GM12878 (cell line): ENCODE data around the gene C5orf34. TPM values are rescaled to one million over a fixed set of nuclear protein-coding genes. Genes with fewer than 3 reads are reported as not detected.

ENCODE experiments used
- BHLHE40 ChIP-seq, 2 experiments: fragments of 450-650 bp in 1 of 2; IDR thresholded peaks; 2 replicates each; pipeline ENCODE4 v1.6.1; 2011 to 2017; ENCODE audit warnings: low read depth in 2 of 2, borderline replicate concordance in 1 of 2, improper control_type of control experiment in 1 of 2, low read length in 1 of 2, mild to moderate bottlenecking in 1 of 2
- CEBPB ChIP-seq, 2 experiments: fragments of 150-350 bp in 1 of 2; IDR thresholded peaks; 2 replicates each; pipeline ENCODE4 v1.6.1; 2012 to 2014; ENCODE audit warnings: low read depth in 2 of 2, low read length in 2 of 2, borderline replicate concordance in 1 of 2, inconsistent platforms in 1 of 2
- CEBPZ ChIP-seq: fragments of 150-350 bp; IDR thresholded peaks from 2 replicates; pipeline ENCODE4 v1.6.1; 2016; ENCODE audit warnings: low read depth, low read length
- CHD1 ChIP-seq: IDR thresholded peaks from 2 replicates; pipeline ENCODE4 v1.6.1; 2012; ENCODE audit warnings: low read depth, low read length, improper control_type of control experiment
- CHD4 ChIP-seq: fragments of 200-600 bp; sonication (generic); IDR thresholded peaks from 2 replicates; pipeline ENCODE4 v1.6.1; 2016; ENCODE audit warnings: mild to moderate bottlenecking
- DPF2 ChIP-seq: fragments of 450-650 bp; IDR thresholded peaks from 2 replicates; pipeline ENCODE4 v1.6.1; 2017; ENCODE audit warnings: mild to moderate bottlenecking
- FOXK2 ChIP-seq: fragments of 450-650 bp; IDR thresholded peaks from 2 replicates; pipeline ENCODE4 v1.6.1; 2017; ENCODE audit warnings: mild to moderate bottlenecking, moderate library complexity
- HSF1 ChIP-seq: fragments of 150-350 bp; IDR thresholded peaks from 2 replicates; pipeline ENCODE4 v1.6.1; 2014; ENCODE audit warnings: mild to moderate bottlenecking, low read depth, low read length
- IRF3 ChIP-seq: fragments of 450-650 bp; IDR thresholded peaks from 2 replicates; pipeline ENCODE4 v1.6.1; 2014; ENCODE audit warnings: mild to moderate bottlenecking
- NFIC ChIP-seq: IDR thresholded peaks from 2 replicates; pipeline ENCODE4 v1.6.1; 2012; ENCODE audit warnings: low read depth, mild to moderate bottlenecking, inconsistent platforms, low read length, moderate library complexity
- NFYB ChIP-seq: IDR thresholded peaks from 2 replicates; pipeline ENCODE4 v1.6.1; 2011; ENCODE audit warnings: low read depth, mild to moderate bottlenecking, low read length, improper control_type of control experiment, moderate library complexity; ENCODE audit not compliant: insufficient read depth
- NKRF ChIP-seq: fragments of 450-650 bp; conservative IDR thresholded peaks from 2 replicates; pipeline ENCODE4 v1.6.1; 2017; ENCODE audit warnings: mild to moderate bottlenecking, moderate library complexity
- PML ChIP-seq: IDR thresholded peaks from 2 replicates; pipeline ENCODE4 v1.6.1; 2012; ENCODE audit warnings: low read length, inconsistent platforms
- POLR2A ChIP-seq: IDR thresholded peaks from 2 replicates; pipeline ENCODE4 v1.6.1; 2011; ENCODE audit warnings: low read depth, mild to moderate bottlenecking, low read length
- SIN3A ChIP-seq: IDR thresholded peaks from 2 replicates; pipeline ENCODE4 v1.6.1; 2012; ENCODE audit warnings: low read depth, low read length, improper control_type of control experiment
- SREBF1 ChIP-seq: IDR thresholded peaks from 2 replicates; pipeline ENCODE4 v1.6.1; 2012; ENCODE audit warnings: mild to moderate bottlenecking, low read length
- TCF3 ChIP-seq: IDR thresholded peaks from 2 replicates; pipeline ENCODE4 v1.6.1; 2012; ENCODE audit warnings: low read depth, mild to moderate bottlenecking, low read length, borderline replicate concordance; ENCODE audit not compliant: insufficient read depth
- TCF7 ChIP-seq: IDR thresholded peaks from 2 replicates; pipeline ENCODE4 v1.6.1; 2014; ENCODE audit warnings: antibody characterized with exemption, borderline replicate concordance
- USF1 ChIP-seq: IDR thresholded peaks from 2 replicates; pipeline ENCODE4 v1.6.1; 2011; ENCODE audit warnings: borderline replicate concordance, low read depth, mild to moderate bottlenecking, moderate library complexity, mixed read lengths, low read length; ENCODE audit not compliant: insufficient read depth; ENCODE audit errors: extremely low read length
- YY1 ChIP-seq: IDR thresholded peaks from 2 replicates; pipeline ENCODE4 v1.6.1; 2011; ENCODE audit warnings: low read depth, mild to moderate bottlenecking, low read length
- ZBED1 ChIP-seq: IDR thresholded peaks from 2 replicates; pipeline ENCODE4 v1.6.1; 2016; ENCODE audit warnings: borderline replicate concordance
- ZNF274 ChIP-seq: IDR thresholded peaks from one replicate; pipeline ENCODE4 v1.8.0; 2011; ENCODE audit not compliant: insufficient read length, insufficient read depth
- polyA plus RNA-seq, 11 experiments: library from polyadenylated mRNA; depleted of rRNA in 4 of 11; unstranded in 6 of 11; stranded (reverse) in 5 of 11; fragments of >200 nt; fragmentation: Nextera tagmentation in 4 of 11; fragmentation: Illumina TruSeq in 1 of 11; extraction: Ambion mirVana in 4 of 11; extraction: Trizol in 1 of 11; gene quantifications; 1 replicate in 1 of 11; 2 replicates in 10 of 11; pipeline versions ENCODE4 v1.2.1 to v1.2.3, GENCODE V29; 2011 to 2016; ENCODE audit warnings: inconsistent platforms in 2 of 11, missing spikeins in 2 of 11, low read depth in 1 of 11
- total RNA-seq, 4 experiments: library from RNA; depleted of rRNA in 3 of 4; stranded (reverse); fragments of >200 nt in 3 of 4; fragmentation: Illumina TruSeq in 1 of 4; extraction: Trizol in 1 of 4; gene quantifications; 2 replicates each; pipeline versions ENCODE4 v1.2.1 to v1.2.3, GENCODE V29; 2013 to 2021

Gene C5orf34
- total and polyA plus RNA-seq, 10 of the 15 experiments (the other 5 are each of a cell fraction or from before 2014, with no cell fraction given) = 6.1 to 15.1 (median 10.0) TPM

GRCh38 chr5:43483298-43484105, 31.4 kb downstream of the C5orf34 start, which contains the start of gene TMEM267 (continued):
- peak; percentile 93 for TF ChIP-seq PML
- no peak for TF ChIP-seq CHD4
- peak; percentile 66 for TF ChIP-seq YY1
- peak; percentile 60; the same call in 1 of the 2 replicates for TF ChIP-seq NKRF
- no peak; a peak in 1 of 4 replicates for TF ChIP-seq CEBPB (IDR thresholded peaks at IDR 0.05; ENCODE audit: borderline replicate concordance in 1 of 2, low read depth in 2 of 2, low read length in 2 of 2)
- TF ChIP-seq IRF3 = no peak
- no peak for TF ChIP-seq USF1
- TF ChIP-seq SREBF1 = no peak
- no peak for TF ChIP-seq HSF1
- TF ChIP-seq DPF2 = peak; percentile 54; the same call in 1 of the 2 replicates
- 0 out of 2 replicates have a peak, but pooled peaks have one; percentile 58 for TF ChIP-seq TCF3
- peak; percentile 28 to 58; a peak in 3 of 4 replicates for TF ChIP-seq BHLHE40 (IDR thresholded peaks at IDR 0.05; ENCODE audit: borderline replicate concordance in 1 of 2, low read depth in 2 of 2, low read length in 1 of 2)
- no peak for TF ChIP-seq NFYB
- TF ChIP-seq SIN3A = no peak; the same call in 1 of the 2 replicates
- TF ChIP-seq TCF7 = no peak; the same call in 1 of the 2 replicates
- no peak for TF ChIP-seq FOXK2
- TF ChIP-seq CEBPZ = no peak
- TF ChIP-seq CHD1 = peak; percentile 26; the same call in 1 of the 2 replicates
- no peak for TF ChIP-seq ZNF274
- peak; percentile 90 for TF ChIP-seq POLR2A
- TF ChIP-seq ZBED1 = no peak
- TF ChIP-seq NFIC = no peak; the same call in 1 of the 2 replicates
